Measurements from ENCODE around the gene OR5B21. TPM values are rescaled to one million over a fixed set of nuclear protein-coding genes. Genes with fewer than 3 reads are reported as not detected.

OR5B21 gene
- total and polyA plus RNA-seq, 10 of the 15 experiments (the other 5 are each of a cell fraction or from before 2014, with no cell fraction given) = 0.22 to 0.41 (median 0.22) TPM; not detected in 7

GRCh38 chr11:58466293-58466692 lies 41.6 kb downstream of the OR5B21 start (continued):
- TF ChIP-seq ZBTB11 (CRISPR knock-in tag; IDR thresholded peaks at IDR 0.05) (no peak), SRF (IDR thresholded peaks at IDR 0.05; ENCODE audit: low read depth in 2 of 2, low read length in 2 of 2) (no peak), GATAD2B (conservative IDR thresholded peaks at IDR 0.05; ENCODE audit: low read depth) (no peak), NFYB (IDR thresholded peaks at IDR 0.05; ENCODE audit: insufficient read depth, low read depth, low read length) (no peak), ETV6 (conservative IDR thresholded peaks at IDR 0.05 in 1 of 2, IDR thresholded peaks at IDR 0.05 in 1 of 2; ENCODE audit: borderline replicate concordance in 1 of 2, low read depth in 1 of 2) (no peak), RFX5 (IDR thresholded peaks at IDR 0.05; ENCODE audit: low read depth, low read length) (no peak), FOS (IDR thresholded peaks at IDR 0.05; ENCODE audit: borderline replicate concordance, extremely low read depth, insufficient read length) (no peak), USF1 (IDR thresholded peaks at IDR 0.05; ENCODE audit: borderline replicate concordance, extremely low read length, insufficient read depth, low read depth, low read length) (no peak)
